ENCODE data around the gene CORO6.

DNA sequence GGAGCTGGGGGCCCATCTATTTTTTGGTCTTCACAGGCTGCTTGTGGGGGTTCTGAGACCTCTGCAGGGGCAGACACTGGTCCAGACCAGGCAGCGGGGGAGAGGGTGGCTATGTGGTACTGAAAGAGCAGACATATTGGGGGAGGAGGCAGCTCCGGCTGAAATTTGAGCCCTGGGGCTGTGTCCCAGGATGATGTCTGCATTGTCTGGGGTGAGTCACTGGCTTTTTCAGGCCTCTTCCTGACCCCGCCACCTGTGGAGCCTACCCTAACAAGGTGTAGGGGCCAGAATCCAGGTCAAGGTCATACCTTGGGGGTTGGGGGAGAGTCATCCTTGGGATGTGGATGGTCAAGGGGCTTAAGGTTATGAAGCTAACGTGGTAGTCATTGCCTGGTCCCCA lies 2.4 kb downstream of the CORO6 start:
- no peak for TF ChIP-seq SPI1 (IDR thresholded peaks at IDR 0.05; ENCODE audit: low read depth, low read length)
- TF ChIP-seq POLR2A (IDR thresholded peaks at IDR 0.05; ENCODE audit: low read depth, low read length): no peak
- TF ChIP-seq POLR2AphosphoS5 (IDR thresholded peaks at IDR 0.05; ENCODE audit: low read depth, low read length): no peak
